Thyroid gland (tissue), 4 donors: ENCODE measurements around the gene KRTAP10-7.

Experiments used
- POLR2A ChIP-seq, 2 donors: fragments of 450-650 bp; IDR thresholded peaks; one replicate each; pipeline ENCODE4 v1.6.1; 2017; ENCODE audit warnings: antibody characterized with exemption in 2 of 2, mild to moderate bottlenecking in 2 of 2, moderate library complexity in 1 of 2
- TF ChIP-seq, protein P1 (sequence below), 6 experiments: fragments of 200-600 bp in 3 of 6; fragments of 450-650 bp in 3 of 6; sonication (generic) in 3 of 6; IDR thresholded peaks; one replicate each; pipeline ENCODE4 v1.5.1; 2016 to 2019; ENCODE audit warnings: antibody characterized with exemption in 6 of 6, mild to moderate bottlenecking in 2 of 6, inconsistent platforms in 1 of 6, moderate library complexity in 1 of 6

GRCh38 chr21:44637018-44637850 is 36.8 kb downstream of the KRTAP10-7 start, which contains the start of gene KRTAP10-10:
- TF ChIP-seq, protein P1, sequence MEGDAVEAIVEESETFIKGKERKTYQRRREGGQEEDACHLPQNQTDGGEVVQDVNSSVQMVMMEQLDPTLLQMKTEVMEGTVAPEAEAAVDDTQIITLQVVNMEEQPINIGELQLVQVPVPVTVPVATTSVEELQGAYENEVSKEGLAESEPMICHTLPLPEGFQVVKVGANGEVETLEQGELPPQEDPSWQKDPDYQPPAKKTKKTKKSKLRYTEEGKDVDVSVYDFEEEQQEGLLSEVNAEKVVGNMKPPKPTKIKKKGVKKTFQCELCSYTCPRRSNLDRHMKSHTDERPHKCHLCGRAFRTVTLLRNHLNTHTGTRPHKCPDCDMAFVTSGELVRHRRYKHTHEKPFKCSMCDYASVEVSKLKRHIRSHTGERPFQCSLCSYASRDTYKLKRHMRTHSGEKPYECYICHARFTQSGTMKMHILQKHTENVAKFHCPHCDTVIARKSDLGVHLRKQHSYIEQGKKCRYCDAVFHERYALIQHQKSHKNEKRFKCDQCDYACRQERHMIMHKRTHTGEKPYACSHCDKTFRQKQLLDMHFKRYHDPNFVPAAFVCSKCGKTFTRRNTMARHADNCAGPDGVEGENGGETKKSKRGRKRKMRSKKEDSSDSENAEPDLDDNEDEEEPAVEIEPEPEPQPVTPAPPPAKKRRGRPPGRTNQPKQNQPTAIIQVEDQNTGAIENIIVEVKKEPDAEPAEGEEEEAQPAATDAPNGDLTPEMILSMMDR (IDR thresholded peaks at IDR 0.05) = no peak
- TF ChIP-seq POLR2A (IDR thresholded peaks at IDR 0.05) = no peak
